ENCODE results near the gene ABCC5.

GRCh38 chr3:183896184-183896583, 121.5 kb downstream of the ABCC5 start:
- TF ChIP-seq MEIS1 (CRISPR knock-in tag; IDR thresholded peaks at IDR 0.05; ENCODE audit: borderline replicate concordance) (no peak), ZNF274 (IDR thresholded peaks at IDR 0.05; ENCODE audit: low read length) (no peak), ZNF274 (tag by site-specific recombination; IDR thresholded peaks at IDR 0.05; ENCODE audit: borderline replicate concordance) (no peak), ZNF280D (tag by site-specific recombination; IDR thresholded peaks at IDR 0.05) (no peak), YY1 (tag by site-specific recombination; IDR thresholded peaks at IDR 0.05) (no peak)
- TF ChIP-seq, protein P1, sequence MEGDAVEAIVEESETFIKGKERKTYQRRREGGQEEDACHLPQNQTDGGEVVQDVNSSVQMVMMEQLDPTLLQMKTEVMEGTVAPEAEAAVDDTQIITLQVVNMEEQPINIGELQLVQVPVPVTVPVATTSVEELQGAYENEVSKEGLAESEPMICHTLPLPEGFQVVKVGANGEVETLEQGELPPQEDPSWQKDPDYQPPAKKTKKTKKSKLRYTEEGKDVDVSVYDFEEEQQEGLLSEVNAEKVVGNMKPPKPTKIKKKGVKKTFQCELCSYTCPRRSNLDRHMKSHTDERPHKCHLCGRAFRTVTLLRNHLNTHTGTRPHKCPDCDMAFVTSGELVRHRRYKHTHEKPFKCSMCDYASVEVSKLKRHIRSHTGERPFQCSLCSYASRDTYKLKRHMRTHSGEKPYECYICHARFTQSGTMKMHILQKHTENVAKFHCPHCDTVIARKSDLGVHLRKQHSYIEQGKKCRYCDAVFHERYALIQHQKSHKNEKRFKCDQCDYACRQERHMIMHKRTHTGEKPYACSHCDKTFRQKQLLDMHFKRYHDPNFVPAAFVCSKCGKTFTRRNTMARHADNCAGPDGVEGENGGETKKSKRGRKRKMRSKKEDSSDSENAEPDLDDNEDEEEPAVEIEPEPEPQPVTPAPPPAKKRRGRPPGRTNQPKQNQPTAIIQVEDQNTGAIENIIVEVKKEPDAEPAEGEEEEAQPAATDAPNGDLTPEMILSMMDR (tag by site-specific recombination; IDR thresholded peaks at IDR 0.05), result no peak
